GM12878 (cell line): Measurements from ENCODE around the gene CALHM3.

Experiments
- CTCF ChIP-seq, 3 experiments: IDR thresholded peaks in 2 of 3; conservative IDR thresholded peaks in 1 of 3; 2 replicates each; pipeline ENCODE4 v1.5.1; 2011; ENCODE audit warnings: low read depth in 3 of 3, low read length in 3 of 3, mild to moderate bottlenecking in 3 of 3, control low read depth in 2 of 3, moderate library complexity in 2 of 3, inconsistent platforms in 1 of 3, mixed read lengths in 1 of 3; ENCODE audit not compliant: control insufficient read depth in 2 of 3, insufficient read depth in 1 of 3; ENCODE audit errors: extremely low read depth in 1 of 3
- JUND ChIP-seq: IDR thresholded peaks from 2 replicates; pipeline ENCODE4 v1.6.1; 2012; ENCODE audit warnings: low read depth, mild to moderate bottlenecking, low read length, improper control_type of control experiment, moderate library complexity
- RAD21 ChIP-seq: IDR thresholded peaks from 2 replicates; pipeline ENCODE4 v1.6.1; 2011; ENCODE audit warnings: mild to moderate bottlenecking, low read depth, low read length, moderate library complexity; ENCODE audit not compliant: insufficient read depth
- SUZ12 ChIP-seq: fragments of 200-600 bp; sonication (generic); IDR thresholded peaks from one replicate; pipeline ENCODE4 v1.6.1; 2018; ENCODE audit warnings: antibody characterized with exemption, mild to moderate bottlenecking; ENCODE audit not compliant: unreplicated experiment
- TF ChIP-seq, protein P1 (sequence below): IDR thresholded peaks from 2 replicates; pipeline ENCODE4 v1.6.1; 2012; ENCODE audit warnings: mild to moderate bottlenecking, low read depth, low read length
- TF ChIP-seq, protein P2 (sequence below): fragments of 450-650 bp; IDR thresholded peaks from 2 replicates; pipeline ENCODE4 v1.6.1; 2018; ENCODE audit warnings: mild to moderate bottlenecking, low read depth, moderate library complexity; ENCODE audit not compliant: partially characterized antibody

DNA sequence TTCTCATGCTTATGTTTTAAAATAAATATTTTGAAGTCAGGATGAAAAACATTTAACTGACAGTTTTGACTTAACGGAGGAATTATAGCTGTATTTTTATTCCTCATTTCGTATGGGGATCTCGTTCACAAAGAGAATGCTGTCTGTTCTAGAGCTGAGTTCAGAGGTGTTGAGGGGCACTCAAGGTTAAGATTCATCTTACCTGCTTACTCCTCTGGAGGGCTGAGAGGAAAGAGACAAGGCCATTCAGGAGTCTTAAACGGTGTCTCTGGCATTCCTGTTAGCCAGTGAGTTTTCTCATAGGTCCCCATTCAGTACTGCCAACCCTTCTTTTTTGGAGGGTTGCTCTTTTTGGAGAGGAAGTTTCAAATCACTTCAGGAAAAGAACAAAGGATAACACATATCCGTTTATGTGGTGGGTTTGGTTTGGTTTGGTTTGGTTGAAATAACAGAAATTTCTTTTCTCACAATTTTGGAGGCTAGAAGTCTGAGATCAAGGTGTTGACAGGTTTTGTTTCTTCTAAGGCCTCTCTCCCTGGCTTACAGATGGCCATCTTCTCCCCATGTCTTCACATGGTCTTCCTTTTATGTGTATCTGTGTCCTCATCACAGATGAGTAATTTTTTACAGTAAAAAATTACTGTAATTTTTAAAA is 49.9 kb downstream of the CALHM3 start:
- TF ChIP-seq, protein P1, sequence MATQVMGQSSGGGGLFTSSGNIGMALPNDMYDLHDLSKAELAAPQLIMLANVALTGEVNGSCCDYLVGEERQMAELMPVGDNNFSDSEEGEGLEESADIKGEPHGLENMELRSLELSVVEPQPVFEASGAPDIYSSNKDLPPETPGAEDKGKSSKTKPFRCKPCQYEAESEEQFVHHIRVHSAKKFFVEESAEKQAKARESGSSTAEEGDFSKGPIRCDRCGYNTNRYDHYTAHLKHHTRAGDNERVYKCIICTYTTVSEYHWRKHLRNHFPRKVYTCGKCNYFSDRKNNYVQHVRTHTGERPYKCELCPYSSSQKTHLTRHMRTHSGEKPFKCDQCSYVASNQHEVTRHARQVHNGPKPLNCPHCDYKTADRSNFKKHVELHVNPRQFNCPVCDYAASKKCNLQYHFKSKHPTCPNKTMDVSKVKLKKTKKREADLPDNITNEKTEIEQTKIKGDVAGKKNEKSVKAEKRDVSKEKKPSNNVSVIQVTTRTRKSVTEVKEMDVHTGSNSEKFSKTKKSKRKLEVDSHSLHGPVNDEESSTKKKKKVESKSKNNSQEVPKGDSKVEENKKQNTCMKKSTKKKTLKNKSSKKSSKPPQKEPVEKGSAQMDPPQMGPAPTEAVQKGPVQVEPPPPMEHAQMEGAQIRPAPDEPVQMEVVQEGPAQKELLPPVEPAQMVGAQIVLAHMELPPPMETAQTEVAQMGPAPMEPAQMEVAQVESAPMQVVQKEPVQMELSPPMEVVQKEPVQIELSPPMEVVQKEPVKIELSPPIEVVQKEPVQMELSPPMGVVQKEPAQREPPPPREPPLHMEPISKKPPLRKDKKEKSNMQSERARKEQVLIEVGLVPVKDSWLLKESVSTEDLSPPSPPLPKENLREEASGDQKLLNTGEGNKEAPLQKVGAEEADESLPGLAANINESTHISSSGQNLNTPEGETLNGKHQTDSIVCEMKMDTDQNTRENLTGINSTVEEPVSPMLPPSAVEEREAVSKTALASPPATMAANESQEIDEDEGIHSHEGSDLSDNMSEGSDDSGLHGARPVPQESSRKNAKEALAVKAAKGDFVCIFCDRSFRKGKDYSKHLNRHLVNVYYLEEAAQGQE, result no peak
- TF ChIP-seq, protein P2, sequence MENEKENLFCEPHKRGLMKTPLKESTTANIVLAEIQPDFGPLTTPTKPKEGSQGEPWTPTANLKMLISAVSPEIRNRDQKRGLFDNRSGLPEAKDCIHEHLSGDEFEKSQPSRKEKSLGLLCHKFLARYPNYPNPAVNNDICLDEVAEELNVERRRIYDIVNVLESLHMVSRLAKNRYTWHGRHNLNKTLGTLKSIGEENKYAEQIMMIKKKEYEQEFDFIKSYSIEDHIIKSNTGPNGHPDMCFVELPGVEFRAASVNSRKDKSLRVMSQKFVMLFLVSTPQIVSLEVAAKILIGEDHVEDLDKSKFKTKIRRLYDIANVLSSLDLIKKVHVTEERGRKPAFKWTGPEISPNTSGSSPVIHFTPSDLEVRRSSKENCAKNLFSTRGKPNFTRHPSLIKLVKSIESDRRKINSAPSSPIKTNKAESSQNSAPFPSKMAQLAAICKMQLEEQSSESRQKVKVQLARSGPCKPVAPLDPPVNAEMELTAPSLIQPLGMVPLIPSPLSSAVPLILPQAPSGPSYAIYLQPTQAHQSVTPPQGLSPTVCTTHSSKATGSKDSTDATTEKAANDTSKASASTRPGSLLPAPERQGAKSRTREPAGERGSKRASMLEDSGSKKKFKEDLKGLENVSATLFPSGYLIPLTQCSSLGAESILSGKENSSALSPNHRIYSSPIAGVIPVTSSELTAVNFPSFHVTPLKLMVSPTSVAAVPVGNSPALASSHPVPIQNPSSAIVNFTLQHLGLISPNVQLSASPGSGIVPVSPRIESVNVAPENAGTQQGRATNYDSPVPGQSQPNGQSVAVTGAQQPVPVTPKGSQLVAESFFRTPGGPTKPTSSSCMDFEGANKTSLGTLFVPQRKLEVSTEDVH, result no peak
- TF ChIP-seq SUZ12, result no peak
- TF ChIP-seq CTCF (IDR thresholded peaks at IDR 0.05 in 2 of 3, conservative IDR thresholded peaks at IDR 0.05 in 1 of 3; ENCODE audit: control insufficient read depth in 2 of 3, extremely low read depth in 1 of 3, insufficient read depth in 1 of 3, low read depth in 3 of 3, low read length in 3 of 3), result no peak
- TF ChIP-seq JUND, result no peak
- no peak for TF ChIP-seq RAD21
